ENCODE results near the gene TNFRSF21. TPM values are rescaled to one million over a fixed set of nuclear protein-coding genes. Genes with fewer than 3 reads are reported as not detected.

The TNFRSF21 gene
- polyA plus RNA-seq, 3 donors = 0.43 to 0.86 (median 0.58) TPM

DNA sequence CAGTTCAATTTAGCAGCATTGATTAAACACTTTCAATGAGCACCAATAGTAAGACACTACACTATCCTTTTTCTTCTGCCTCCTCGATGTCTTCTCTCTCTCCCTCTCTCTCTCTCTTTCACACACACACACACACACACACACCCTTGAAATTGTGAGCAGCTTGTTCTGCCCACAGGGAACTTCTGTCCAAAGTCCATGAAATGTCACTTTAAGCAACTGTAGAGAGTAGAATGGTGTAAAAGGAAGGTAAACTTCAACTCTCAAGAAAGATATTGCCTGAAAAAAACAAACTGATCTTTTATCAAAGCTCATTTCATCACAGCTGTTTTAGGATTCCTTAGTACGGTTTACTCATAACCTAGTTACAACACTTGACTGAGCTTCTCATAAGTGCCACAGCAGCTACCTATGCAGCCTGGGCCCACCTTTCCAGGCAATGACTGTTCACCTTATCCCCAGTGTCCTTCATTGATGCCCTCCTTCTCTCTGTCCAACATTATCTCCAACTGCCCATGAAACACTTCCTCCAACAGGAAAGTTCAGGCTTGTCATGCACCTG, 107.0 kb downstream of the TNFRSF21 start:
- Mint-ChIP-seq H3K4me3 (no peak overlapping the region), H3K27me3 (ENCODE audit: low read depth in 3 of 3) (peaks cover 0 to 2% (median 0%) of the 10 kb centered on the region in 3 donors), H3K36me3 (peaks cover 0 to 2% of the 10 kb centered on the region in 2 donors), H3K27ac (peak overlapping the region; percentile 73 to 90 (median 79)), H3K4me1 (peaks cover 17% of the 10 kb centered on the region), H3K9me3 (peaks cover 0 to 5% (median 0%) of the 10 kb centered on the region in 7 donors)
- no peak overlapping the region for H3K9ac ChIP-seq (ENCODE audit: insufficient read depth, low read length, poor library complexity, severe bottlenecking)
- no peaks in the 10 kb centered on the region for H3K36me3 ChIP-seq (replicated peaks in 1 of 2; ENCODE audit: control insufficient read depth in 1 of 2, insufficient read depth in 2 of 2, low read length in 2 of 2)
- WGBS (ENCODE audit: insufficient coverage) = 62% methylated on average over 2 of the region's 2 CpGs
- H3K79me2 ChIP-seq (ENCODE audit: insufficient read depth, low read length) = no peaks in the 10 kb centered on the region
- no peaks in the 10 kb centered on the region for H3K9me3 ChIP-seq (replicated peaks in 1 of 2; ENCODE audit: control insufficient read depth in 1 of 2, insufficient read depth in 1 of 2, low read length in 2 of 2)
- H2AFZ ChIP-seq (ENCODE audit: insufficient read depth, low read depth, low read length, poor library complexity, severe bottlenecking) = no peak overlapping the region
- peak overlapping the region in 1 of 2 donors; percentile 52 for H3K27ac ChIP-seq (ENCODE audit: low read depth in 1 of 2, low read length in 2 of 2)
- TF ChIP-seq, protein P1, sequence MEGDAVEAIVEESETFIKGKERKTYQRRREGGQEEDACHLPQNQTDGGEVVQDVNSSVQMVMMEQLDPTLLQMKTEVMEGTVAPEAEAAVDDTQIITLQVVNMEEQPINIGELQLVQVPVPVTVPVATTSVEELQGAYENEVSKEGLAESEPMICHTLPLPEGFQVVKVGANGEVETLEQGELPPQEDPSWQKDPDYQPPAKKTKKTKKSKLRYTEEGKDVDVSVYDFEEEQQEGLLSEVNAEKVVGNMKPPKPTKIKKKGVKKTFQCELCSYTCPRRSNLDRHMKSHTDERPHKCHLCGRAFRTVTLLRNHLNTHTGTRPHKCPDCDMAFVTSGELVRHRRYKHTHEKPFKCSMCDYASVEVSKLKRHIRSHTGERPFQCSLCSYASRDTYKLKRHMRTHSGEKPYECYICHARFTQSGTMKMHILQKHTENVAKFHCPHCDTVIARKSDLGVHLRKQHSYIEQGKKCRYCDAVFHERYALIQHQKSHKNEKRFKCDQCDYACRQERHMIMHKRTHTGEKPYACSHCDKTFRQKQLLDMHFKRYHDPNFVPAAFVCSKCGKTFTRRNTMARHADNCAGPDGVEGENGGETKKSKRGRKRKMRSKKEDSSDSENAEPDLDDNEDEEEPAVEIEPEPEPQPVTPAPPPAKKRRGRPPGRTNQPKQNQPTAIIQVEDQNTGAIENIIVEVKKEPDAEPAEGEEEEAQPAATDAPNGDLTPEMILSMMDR (IDR thresholded peaks at IDR 0.05) = no peak
- no peaks in the 10 kb centered on the region for H3K27me3 ChIP-seq (ENCODE audit: control insufficient read depth in 2 of 2, insufficient read depth in 2 of 2, low read length in 2 of 2)
- DNase-seq = no peak
- H3K4me1 ChIP-seq (ENCODE audit: control insufficient read depth in 1 of 2, insufficient read depth in 2 of 2, low read length in 2 of 2) = peaks cover 0 to 5% of the 10 kb centered on the region in 2 donors
- H3K4me3 ChIP-seq (replicated peaks in 1 of 3; ENCODE audit: low read depth in 2 of 3, low read length in 3 of 3) = no peak overlapping the region
- intact Hi-C loops (cut with micrococcal nuclease) = no loop called here
- no peak overlapping the region for H3K4me2 ChIP-seq (replicated peaks; ENCODE audit: extremely low read depth, low read length, poor library complexity, severe bottlenecking)
- no peaks in the 10 kb centered on the region for H4K20me1 ChIP-seq (ENCODE audit: insufficient read depth, low read length)

DNA sequence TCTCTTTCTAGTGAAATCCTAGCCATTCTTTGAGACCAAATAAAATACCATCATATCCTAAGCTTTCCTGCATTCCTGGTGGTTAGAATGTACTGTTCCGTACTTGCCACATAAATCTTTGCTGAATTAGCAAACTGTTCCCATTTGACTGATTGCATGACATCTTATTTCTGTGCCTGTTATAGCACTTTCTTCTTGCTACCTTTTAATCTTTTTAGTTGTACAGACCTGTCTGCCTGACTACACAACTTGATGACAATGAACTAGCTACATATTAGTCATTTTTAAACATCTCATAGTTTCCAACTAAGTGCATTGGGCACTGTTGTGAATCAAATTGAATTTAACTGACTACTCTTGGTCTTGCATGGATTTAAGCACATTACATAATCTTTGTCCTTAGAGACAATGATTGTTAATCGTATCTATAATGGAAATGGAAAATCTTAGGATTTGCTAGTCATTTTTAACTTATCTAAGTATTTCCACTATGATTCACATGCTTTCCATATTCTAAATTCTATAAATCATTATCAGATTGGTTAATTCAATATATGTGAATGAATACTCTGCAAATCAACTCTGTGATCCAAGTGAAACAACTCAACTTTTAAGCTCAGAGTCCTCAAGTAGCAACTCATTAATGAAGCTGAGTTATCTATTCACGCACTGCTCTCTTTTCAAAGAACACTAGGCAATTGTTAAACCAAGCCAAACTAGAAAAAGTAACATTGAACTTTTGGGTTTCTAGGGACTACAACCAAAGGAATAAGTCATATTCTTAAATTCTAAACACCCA, 109.0 kb downstream of the TNFRSF21 start:
- Mint-ChIP-seq H3K4me1 (peaks cover 14% of the 10 kb centered on the region), H3K27ac (no peak overlapping the region), H3K27me3 (ENCODE audit: low read depth in 3 of 3) (peaks cover 0 to 2% (median 0%) of the 10 kb centered on the region in 3 donors), H3K4me3 (no peak overlapping the region), H3K36me3 (peaks cover 0 to 2% of the 10 kb centered on the region in 2 donors), H3K9me3 (peaks cover 0 to 4% (median 0%) of the 10 kb centered on the region in 7 donors)
- Histone ChIP-seq H3K4me3 (replicated peaks in 1 of 3; ENCODE audit: low read depth in 2 of 3, low read length in 3 of 3) (no peak overlapping the region), H3K9ac (ENCODE audit: insufficient read depth, low read length, poor library complexity, severe bottlenecking) (no peak overlapping the region), H3K4me1 (ENCODE audit: control insufficient read depth in 1 of 2, insufficient read depth in 2 of 2, low read length in 2 of 2) (peaks cover 0 to 5% of the 10 kb centered on the region in 2 donors), H2AFZ (ENCODE audit: insufficient read depth, low read depth, low read length, poor library complexity, severe bottlenecking) (no peak overlapping the region), H3K36me3 (replicated peaks in 1 of 2; ENCODE audit: control insufficient read depth in 1 of 2, insufficient read depth in 2 of 2, low read length in 2 of 2) (no peaks in the 10 kb centered on the region), H3K9me3 (replicated peaks in 1 of 2; ENCODE audit: control insufficient read depth in 1 of 2, insufficient read depth in 1 of 2, low read length in 2 of 2) (no peaks in the 10 kb centered on the region), H3K27ac (ENCODE audit: low read depth in 1 of 2, low read length in 2 of 2) (no peak overlapping the region), H4K20me1 (ENCODE audit: insufficient read depth, low read length) (no peaks in the 10 kb centered on the region), H3K4me2 (replicated peaks; ENCODE audit: extremely low read depth, low read length, poor library complexity, severe bottlenecking) (no peak overlapping the region), H3K27me3 (ENCODE audit: control insufficient read depth in 2 of 2, insufficient read depth in 2 of 2, low read length in 2 of 2) (no peaks in the 10 kb centered on the region), H3K79me2 (ENCODE audit: insufficient read depth, low read length) (no peaks in the 10 kb centered on the region)
- DNase-seq = no peak
- 100% methylated on average over 1 of the region's 3 CpGs for whole genome bisulfite sequencing (ENCODE audit: insufficient coverage)
- TF ChIP-seq, protein P1 (IDR thresholded peaks at IDR 0.05) = no peak
- intact Hi-C loops (cut with micrococcal nuclease) = no loop called here
